GM12878 (cell line): ENCODE measurements around the gene STAM2. TPM values are rescaled to one million over a fixed set of nuclear protein-coding genes. Genes with fewer than 3 reads are reported as not detected.
"Not testable (repeated sequence)": the region's sequence is repeated elsewhere in the genome, so short reads cannot be mapped to it uniquely, and the experiment has no call there.

Source experiments
- ATAC-seq: fragments of 200-7000 bp; cut with Tn5 transposase; 3 replicates; pipeline ENCODE4 v1.9.1; 2020; ENCODE audit warnings: mild to moderate bottlenecking, moderate library complexity
- BruUV-seq: library from RNA; stranded (reverse); fragments of 400-500 nt; replicated peaks from 2 replicates; lab custom pipeline; 2021; lab: Mats Ljungman, UMichigan
- CTCF ChIA-PET: fragments of 300-600 bp; sonication (Branson Sonifier 250); formaldehyde crosslinking; extraction: SDS; loops from one replicate; lab custom pipeline; 2021; ENCODE audit warnings: inconsistent platforms; lab: Yijun Ruan, JAX
- POLR2A ChIA-PET: fragments of 350-600 bp; formaldehyde crosslinking; extraction: SDS; loops from one replicate; lab custom pipeline; 2021; ENCODE audit warnings: inconsistent platforms; lab: Charles Lee
- RAD21 ChIA-PET: fragments of 300-600 bp; sonication (Branson Sonifier 250); formaldehyde crosslinking; loops from one replicate; lab custom pipeline; 2023; ENCODE audit warnings: antibody characterized with exemption; ENCODE audit not compliant: unreplicated experiment; lab: Charles Lee
- SMC1A ChIA-PET: fragments of 300-600 bp; sonication (Branson Sonifier 250); formaldehyde crosslinking; loops from one replicate; lab custom pipeline; 2023; ENCODE audit not compliant: unreplicated experiment, uncharacterized antibody; lab: Charles Lee
- DNase-seq: peaks from one replicate; pipeline ENCODE4 v3.0.0-alpha.2; 2011; ENCODE audit warnings: low read depth, low spot score
- FAIRE-seq: peaks from 3 replicates; lab custom pipeline; 2011; peaks lifted over from hg19 to GRCh38; lab: Jason Lieb, UNC
- H2AFZ ChIP-seq: 2 replicates; pipeline ENCODE4 v1.6.0; 2011; ENCODE audit warnings: low read depth, low read length, control low read depth; ENCODE audit not compliant: control insufficient read depth
- H3K27ac ChIP-seq: 2 replicates; pipeline ENCODE4 v1.5.1; 2011; ENCODE audit warnings: control low read depth; ENCODE audit not compliant: control insufficient read depth, insufficient read depth
- H3K27me3 ChIP-seq, 2 experiments: replicated peaks in 1 of 2; 2 replicates each; pipeline versions ENCODE4 v1.6.0 to v1.6.1; 2011; ENCODE audit warnings: low read length in 1 of 2; ENCODE audit not compliant: control insufficient read depth in 2 of 2, insufficient read depth in 2 of 2
- H3K36me3 ChIP-seq, 2 experiments: 2 replicates each; pipeline ENCODE4 v1.5.1; 2011; ENCODE audit warnings: low read length in 1 of 2; ENCODE audit not compliant: control insufficient read depth in 2 of 2, insufficient read depth in 2 of 2
- H3K4me1 ChIP-seq: 2 replicates; pipeline ENCODE4 v1.6.1; 2011; ENCODE audit warnings: mild to moderate bottlenecking, low read length, moderate library complexity, mixed read lengths; ENCODE audit not compliant: control insufficient read depth, insufficient read depth
- H3K4me2 ChIP-seq: 2 replicates; pipeline ENCODE4 v1.6.0; 2011; ENCODE audit warnings: control low read depth; ENCODE audit not compliant: control insufficient read depth, insufficient read depth
- H3K4me3 ChIP-seq: fragments of 200-600 bp; sonication (generic); 2 replicates; pipeline ENCODE4 v1.5.1; 2016
- H3K79me2 ChIP-seq: 2 replicates; pipeline ENCODE4 v1.6.0; 2011; ENCODE audit warnings: low read length; ENCODE audit not compliant: control insufficient read depth, insufficient read depth
- H3K9ac ChIP-seq: 2 replicates; pipeline ENCODE4 v1.8.0; 2011; ENCODE audit warnings: low read length, control low read depth, mixed read lengths; ENCODE audit not compliant: control insufficient read depth, insufficient read depth
- H3K9me3 ChIP-seq: replicated peaks from 3 replicates; pipeline ENCODE4 v1.5.1; 2011; ENCODE audit warnings: mild to moderate bottlenecking, low read length; ENCODE audit not compliant: control insufficient read depth, insufficient read depth
- H4K20me1 ChIP-seq: 2 replicates; pipeline ENCODE4 v1.6.0; 2011; ENCODE audit not compliant: control insufficient read depth, insufficient read depth
- ATF7 ChIP-seq: fragments of 450-650 bp; IDR thresholded peaks from 2 replicates; pipeline ENCODE4 v1.6.1; 2016; ENCODE audit warnings: low read depth, mild to moderate bottlenecking
- CHD1 ChIP-seq: IDR thresholded peaks from 2 replicates; pipeline ENCODE4 v1.6.1; 2012; ENCODE audit warnings: low read depth, low read length, improper control_type of control experiment
- CTCF ChIP-seq, 3 experiments: IDR thresholded peaks in 2 of 3; conservative IDR thresholded peaks in 1 of 3; 2 replicates each; pipeline ENCODE4 v1.5.1; 2011; ENCODE audit warnings: low read depth in 3 of 3, low read length in 3 of 3, mild to moderate bottlenecking in 3 of 3, control low read depth in 2 of 3, moderate library complexity in 2 of 3, inconsistent platforms in 1 of 3, mixed read lengths in 1 of 3; ENCODE audit not compliant: control insufficient read depth in 2 of 3, insufficient read depth in 1 of 3; ENCODE audit errors: extremely low read depth in 1 of 3
- HDAC6 ChIP-seq: fragments of 200-600 bp; sonication (generic); IDR thresholded peaks from one replicate; pipeline ENCODE4 v1.8.0; 2017; ENCODE audit warnings: antibody characterized with exemption; ENCODE audit not compliant: unreplicated experiment
- IRF5 ChIP-seq: fragments of 450-650 bp; IDR thresholded peaks from 2 replicates; pipeline ENCODE4 v1.6.1; 2017; ENCODE audit warnings: borderline replicate concordance
- MTA3 ChIP-seq: IDR thresholded peaks from 2 replicates; pipeline ENCODE4 v1.6.1; 2012; ENCODE audit warnings: low read length, inconsistent platforms, borderline replicate concordance
- NBN ChIP-seq: fragments of 450-650 bp; IDR thresholded peaks from 2 replicates; pipeline ENCODE4 v1.6.1; 2016
- NFIC ChIP-seq: IDR thresholded peaks from 2 replicates; pipeline ENCODE4 v1.6.1; 2012; ENCODE audit warnings: low read depth, mild to moderate bottlenecking, inconsistent platforms, low read length, moderate library complexity
- NR2C2 ChIP-seq: IDR thresholded peaks from 2 replicates; pipeline ENCODE4 v1.6.1; 2011; ENCODE audit warnings: borderline replicate concordance, low read depth; ENCODE audit not compliant: control insufficient read depth, insufficient read length
- NRF1 ChIP-seq: conservative IDR thresholded peaks from 2 replicates; pipeline ENCODE4 v1.6.1; 2011; ENCODE audit warnings: mild to moderate bottlenecking, low read depth, low read length, improper control_type of control experiment
- RB1 ChIP-seq: fragments of 450-650 bp; formaldehyde crosslinking; IDR thresholded peaks from 2 replicates; pipeline ENCODE4 v1.6.1; 2017; ENCODE audit warnings: mild to moderate bottlenecking, borderline replicate concordance
- RFX5 ChIP-seq: IDR thresholded peaks from 2 replicates; pipeline ENCODE4 v1.6.1; 2011; ENCODE audit warnings: low read depth, low read length, improper control_type of control experiment
- SIX5 ChIP-seq: IDR thresholded peaks from 2 replicates; pipeline ENCODE4 v1.6.1; 2011; ENCODE audit warnings: mild to moderate bottlenecking, low read depth, low read length, moderate library complexity; ENCODE audit not compliant: severe bottlenecking
- WGBS: methylation state at CpG from one replicate; pipeline ENCODE4 v1.1.6; 2016; ENCODE audit warnings: low lambda C conversion rate; ENCODE audit not compliant: insufficient replicate concordance, insufficient coverage; ENCODE audit errors: missing lambda C conversion rate; 5-methylcytosine and 5-hydroxymethylcytosine counted together
- in situ Hi-C: fragments of 300-500 bp; cut with MboI; formaldehyde crosslinking; loops from 9 replicates; pipeline ENCODE4 v1.14.3; 2018; ENCODE audit warnings: mixed read lengths
- intact Hi-C: fragments of 100-400 bp; cut with micrococcal nuclease; formaldehyde crosslinking; loops from one replicate; pipeline ENCODE4 v1.14.2; 2022; ENCODE audit not compliant: unreplicated experiment
- polyA plus RNA-seq, 11 experiments: library from polyadenylated mRNA; depleted of rRNA in 4 of 11; unstranded in 6 of 11; stranded (reverse) in 5 of 11; fragments of >200 nt; fragmentation: Nextera tagmentation in 4 of 11; fragmentation: Illumina TruSeq in 1 of 11; extraction: Ambion mirVana in 4 of 11; extraction: Trizol in 1 of 11; gene quantifications; 1 replicate in 1 of 11; 2 replicates in 10 of 11; pipeline versions ENCODE4 v1.2.1 to v1.2.3, GENCODE V29; 2011 to 2016; ENCODE audit warnings: inconsistent platforms in 2 of 11, missing spikeins in 2 of 11, low read depth in 1 of 11
- total RNA-seq, 4 experiments: library from RNA; depleted of rRNA in 3 of 4; stranded (reverse); fragments of >200 nt in 3 of 4; fragmentation: Illumina TruSeq in 1 of 4; extraction: Trizol in 1 of 4; gene quantifications; 2 replicates each; pipeline versions ENCODE4 v1.2.1 to v1.2.3, GENCODE V29; 2013 to 2021
- TF ChIP-seq, protein P1 (sequence below): fragments of 450-650 bp; IDR thresholded peaks from 2 replicates; pipeline ENCODE4 v1.6.1; 2016; ENCODE audit warnings: mild to moderate bottlenecking

The STAM2 gene
- total and polyA plus RNA-seq, 10 of the 15 experiments (the other 5 are each of a cell fraction or from before 2014, with no cell fraction given), result 4.4 to 21.6 (median 16.2) TPM

DNA sequence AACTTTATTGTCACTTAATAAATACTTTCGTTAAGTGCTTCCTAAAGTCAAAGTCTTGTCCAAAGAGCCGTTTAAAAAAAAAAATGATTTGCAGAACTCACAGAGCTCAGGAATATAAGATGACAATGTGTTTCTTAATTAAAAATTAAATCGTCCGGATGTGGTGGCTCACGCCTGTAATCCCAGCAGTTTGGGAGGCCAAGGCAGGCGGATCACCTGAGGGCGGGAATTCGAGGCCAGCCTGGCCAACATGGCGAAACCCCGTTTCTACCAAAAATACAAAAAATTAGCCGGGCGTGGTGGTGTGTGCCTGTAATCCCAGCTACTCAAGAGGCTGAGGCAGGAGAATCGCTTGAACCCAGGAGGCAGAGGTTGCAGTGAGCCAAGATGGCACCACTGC is 68.4 kb downstream of the STAM2 start:
- H3K4me1 ChIP-seq, POLR2A ChIA-PET, RAD21 ChIA-PET, H3K4me3 ChIP-seq, H3K79me2 ChIP-seq, H3K27me3 ChIP-seq, in situ Hi-C loops, H3K4me2 ChIP-seq, H3K27ac ChIP-seq, H2AFZ ChIP-seq, H3K36me3 ChIP-seq, CTCF ChIA-PET, BruUV-seq, H4K20me1 ChIP-seq, ATAC-seq, intact Hi-C loops, H3K9me3 ChIP-seq, DNase-seq, H3K9ac ChIP-seq, FAIRE-seq: not testable (repeated sequence)
- SMC1A ChIA-PET, result interaction anchor here (0.6 to 1.2 kb wide), 2 partner anchors 24 to 26 kb away, joined by 3 read pairs; no protein-coding TSS in a partner anchor
- 88% methylated on average over 9 of the region's 13 CpGs for WGBS

- ChIA-PET CTCF (interaction anchor here (1.2 kb wide), 1 partner anchor 58 kb away, joined by 4 read pairs; no protein-coding TSS in a partner anchor), SMC1A (interaction anchor here (1.2 kb wide), 1 partner anchor 25 kb away, joined by 3 read pairs; no protein-coding TSS in a partner anchor), RAD21 (no interaction called here), POLR2A (no interaction called here)
- Histone ChIP-seq H3K27me3 (no peaks in the 10 kb centered on the region), H3K9me3 (no peaks in the 10 kb centered on the region), H3K27ac (no peak overlapping the region), H3K4me3 (no peak overlapping the region), H3K9ac (no peak overlapping the region), H3K4me1 (no peaks in the 10 kb centered on the region), H4K20me1 (no peaks in the 10 kb centered on the region), H3K79me2 (no peaks in the 10 kb centered on the region)
- in situ Hi-C loops, result no loop called here
- 89% methylated on average over 4 of the region's 4 CpGs for WGBS
- DNase-seq (no peak), FAIRE-seq (no peak), ATAC-seq (no peak)
- no TSS peak for BruUV-seq
- intact Hi-C loops, result no loop called here
- no peak for TF ChIP-seq SIX5
- no peak for TF ChIP-seq RB1
- TF ChIP-seq IRF5, result no peak
- no peak for TF ChIP-seq HDAC6
- TF ChIP-seq, protein P1, sequence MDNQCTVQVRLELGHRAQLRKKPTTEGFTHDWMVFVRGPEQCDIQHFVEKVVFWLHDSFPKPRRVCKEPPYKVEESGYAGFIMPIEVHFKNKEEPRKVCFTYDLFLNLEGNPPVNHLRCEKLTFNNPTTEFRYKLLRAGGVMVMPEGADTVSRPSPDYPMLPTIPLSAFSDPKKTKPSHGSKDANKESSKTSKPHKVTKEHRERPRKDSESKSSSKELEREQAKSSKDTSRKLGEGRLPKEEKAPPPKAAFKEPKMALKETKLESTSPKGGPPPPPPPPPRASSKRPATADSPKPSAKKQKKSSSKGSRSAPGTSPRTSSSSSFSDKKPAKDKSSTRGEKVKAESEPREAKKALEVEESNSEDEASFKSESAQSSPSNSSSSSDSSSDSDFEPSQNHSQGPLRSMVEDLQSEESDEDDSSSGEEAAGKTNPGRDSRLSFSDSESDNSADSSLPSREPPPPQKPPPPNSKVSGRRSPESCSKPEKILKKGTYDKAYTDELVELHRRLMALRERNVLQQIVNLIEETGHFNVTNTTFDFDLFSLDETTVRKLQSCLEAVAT, result no peak
- TF ChIP-seq RFX5, result no peak
- TF ChIP-seq NFIC, result no peak
- no peak for TF ChIP-seq MTA3
- TF ChIP-seq NR2C2, result no peak
- TF ChIP-seq ATF7, result no peak
- TF ChIP-seq CTCF (IDR thresholded peaks at IDR 0.05 in 2 of 3, conservative IDR thresholded peaks at IDR 0.05 in 1 of 3; ENCODE audit: control insufficient read depth in 2 of 3, extremely low read depth in 1 of 3, insufficient read depth in 1 of 3, low read depth in 3 of 3, low read length in 3 of 3), result no peak
- TF ChIP-seq CHD1, result no peak
- TF ChIP-seq NBN, result no peak
- no peak for TF ChIP-seq NRF1
- TF ChIP-seq, all 136 proteins: peak for 0
- Histone ChIP-seq H3K4me2 (no peak overlapping the region), H2AFZ (no peak overlapping the region), H3K36me3 (no peaks in the 10 kb centered on the region)
Observed at GRCh38 chr2:152106464-152106863, 69.1 kb downstream of the STAM2 start.
